H1 (cell line): ENCODE measurements around the gene METTL22. TPM values are rescaled to one million over a fixed set of nuclear protein-coding genes. Genes with fewer than 3 reads are reported as not detected.

Source experiments
- CTCF ChIA-PET: fragments of 300-600 bp; sonication (Branson Sonifier 250); formaldehyde crosslinking; loops from one replicate; lab custom pipeline; 2021; ENCODE audit not compliant: partially characterized antibody; lab: Charles Lee
- POLR2A ChIA-PET: fragments of 300-600 bp; sonication (Branson Sonifier 250); formaldehyde crosslinking; loops from one replicate; lab custom pipeline; 2021; ENCODE audit warnings: inconsistent platforms; ENCODE audit not compliant: partially characterized antibody; lab: Charles Lee
- DNase-seq, 2 experiments: peaks; one replicate each; pipeline versions ENCODE4 v3.0.0 to v3.0.0-alpha.2; 2010 to 2022; ENCODE audit warnings: low spot score in 2 of 2, low read depth in 1 of 2, mixed read lengths in 1 of 2
- FAIRE-seq: peaks from 2 replicates; lab custom pipeline; 2011; peaks lifted over from hg19 to GRCh38; lab: Jason Lieb, UNC
- H2AFZ ChIP-seq: 2 replicates; pipeline ENCODE4 v1.8.1; 2012; ENCODE audit warnings: low read length, inconsistent platforms
- H2AK5ac ChIP-seq: 2 replicates; pipeline ENCODE4 v1.6.1; 2013; ENCODE audit warnings: low read depth, low read length
- H2BK120ac ChIP-seq: replicated peaks from 2 replicates; pipeline ENCODE3; 2013; ENCODE audit warnings: low read depth, low read length, inconsistent platforms
- H2BK12ac ChIP-seq: 2 replicates; pipeline ENCODE4 v1.6.1; 2013; ENCODE audit warnings: low read depth, low read length
- H2BK15ac ChIP-seq: 2 replicates; pipeline ENCODE4 v1.6.1; 2013; ENCODE audit warnings: low read length
- H2BK20ac ChIP-seq: 2 replicates; pipeline ENCODE4 v1.6.1; 2013; ENCODE audit warnings: low read length
- H2BK5ac ChIP-seq: 2 replicates; pipeline ENCODE4 v1.6.1; 2013; ENCODE audit warnings: low read depth, low read length
- H3K14ac ChIP-seq: 2 replicates; pipeline ENCODE4 v1.6.1; 2013; ENCODE audit warnings: inconsistent platforms; ENCODE audit not compliant: insufficient read length
- H3K18ac ChIP-seq: 2 replicates; pipeline ENCODE4 v1.6.1; 2013; ENCODE audit warnings: low read length; ENCODE audit errors: extremely low read depth
- H3K23ac ChIP-seq: 2 replicates; pipeline ENCODE4 v1.6.1; 2013; ENCODE audit warnings: inconsistent platforms; ENCODE audit not compliant: insufficient read length
- H3K23me2 ChIP-seq: 2 replicates; pipeline ENCODE4 v1.6.1; 2013; ENCODE audit warnings: low read depth, low read length
- H3K27ac ChIP-seq: 2 replicates; pipeline ENCODE4 v1.6.1; 2011; ENCODE audit warnings: low read depth, low read length, inconsistent platforms
- H3K27me3 ChIP-seq, 4 experiments: replicated peaks in 1 of 4; 1 replicate in 1 of 4; 2 replicates in 3 of 4; pipeline versions ENCODE4 v1.6.1 to v1.8.1; 2011 to 2013; ENCODE audit warnings: low read length in 3 of 4, mild to moderate bottlenecking in 3 of 4, inconsistent platforms in 2 of 4, mixed read lengths in 2 of 4, moderate library complexity in 1 of 4; ENCODE audit not compliant: control insufficient read depth in 3 of 4, insufficient read depth in 3 of 4; ENCODE audit errors: extremely low read depth in 1 of 4
- H3K36me3 ChIP-seq, 4 experiments: 2 replicates each; pipeline versions ENCODE4 v1.6.1 to v1.8.1; 2011 to 2013; ENCODE audit warnings: mild to moderate bottlenecking in 4 of 4, low read length in 3 of 4, moderate library complexity in 2 of 4, control low read depth in 1 of 4, inconsistent platforms in 1 of 4; ENCODE audit not compliant: insufficient read depth in 4 of 4, control insufficient read depth in 2 of 4
- H3K4ac ChIP-seq: replicated peaks from 2 replicates; pipeline ENCODE3; 2013; ENCODE audit warnings: low read length, low read depth, mixed read lengths, inconsistent platforms; ENCODE audit not compliant: insufficient read length
- H3K4me1 ChIP-seq, 4 experiments: replicated peaks in 1 of 4; 1 replicate in 1 of 4; 2 replicates in 3 of 4; pipeline versions ENCODE4 v1.6.1 to v1.8.1; 2011 to 2013; ENCODE audit warnings: low read length in 3 of 4, inconsistent platforms in 2 of 4, mixed read lengths in 1 of 4; ENCODE audit not compliant: insufficient read depth in 4 of 4, control insufficient read depth in 3 of 4
- H3K4me2 ChIP-seq, 2 experiments: 2 replicates each; pipeline versions ENCODE4 v1.6.1 to v1.8.1; 2011 to 2013; ENCODE audit warnings: low read depth in 2 of 2, low read length in 2 of 2, control low read depth in 1 of 2, inconsistent platforms in 1 of 2, mild to moderate bottlenecking in 1 of 2; ENCODE audit not compliant: insufficient read depth in 1 of 2
- H3K4me3 ChIP-seq, 4 experiments: fragments of 200-600, 300-600 bp in 1 of 4; sonication (generic), shearing (Covaris generic), sonication (Bioruptor Twin) in 1 of 4; 2 replicates each; pipeline versions ENCODE4 v1.5.1 to v1.8.1; 2011 to 2016; ENCODE audit warnings: low read length in 4 of 4, low read depth in 3 of 4, control low read depth in 2 of 4, inconsistent platforms in 2 of 4, mild to moderate bottlenecking in 2 of 4, mixed read lengths in 1 of 4, moderate library complexity in 1 of 4; ENCODE audit not compliant: insufficient read depth in 2 of 4; ENCODE audit errors: extremely low read depth in 1 of 4
- H3K56ac ChIP-seq: replicated peaks from 2 replicates; pipeline ENCODE3; 2013; ENCODE audit warnings: low read depth, mild to moderate bottlenecking, mixed read lengths, low read length, inconsistent platforms; ENCODE audit not compliant: insufficient read length
- H3K79me1 ChIP-seq: 2 replicates; pipeline ENCODE4 v1.6.1; 2013; ENCODE audit warnings: low read depth, low read length, control low read depth
- H3K79me2 ChIP-seq, 2 experiments: 2 replicates each; pipeline versions ENCODE4 v1.6.1 to v1.8.1; 2012 to 2013; ENCODE audit warnings: low read length in 2 of 2, mild to moderate bottlenecking in 2 of 2, inconsistent platforms in 1 of 2; ENCODE audit not compliant: insufficient read depth in 2 of 2, control insufficient read depth in 1 of 2
- H3K9ac ChIP-seq, 4 experiments: replicated peaks in 1 of 4; 1 replicate in 1 of 4; 2 replicates in 3 of 4; pipeline versions ENCODE4 v1.6.1 to v1.8.1; 2011 to 2013; ENCODE audit warnings: low read depth in 3 of 4, low read length in 3 of 4, control low read depth in 2 of 4, mild to moderate bottlenecking in 2 of 4, moderate library complexity in 2 of 4, inconsistent platforms in 1 of 4; ENCODE audit errors: extremely low read depth in 1 of 4
- H3K9me3 ChIP-seq, 2 experiments: 2 replicates each; pipeline versions ENCODE4 v1.6.1 to v1.8.1; 2012 to 2013; ENCODE audit warnings: mild to moderate bottlenecking in 2 of 2, moderate library complexity in 2 of 2, control low read depth in 1 of 2, inconsistent platforms in 1 of 2, low read depth in 1 of 2, low read length in 1 of 2, mixed read lengths in 1 of 2; ENCODE audit not compliant: insufficient read depth in 2 of 2
- H4K20me1 ChIP-seq, 2 experiments: replicated peaks in 1 of 2; 2 replicates each; pipeline versions ENCODE3 to v1.8.1; 2011 to 2013; ENCODE audit warnings: inconsistent platforms in 2 of 2, low read length in 2 of 2, mild to moderate bottlenecking in 1 of 2; ENCODE audit not compliant: insufficient read depth in 2 of 2, control insufficient read depth in 1 of 2
- H4K5ac ChIP-seq: 2 replicates; pipeline ENCODE4 v1.6.1; 2013; ENCODE audit warnings: low read length, low read depth, mixed read lengths, inconsistent platforms; ENCODE audit not compliant: insufficient read length
- H4K8ac ChIP-seq: 2 replicates; pipeline ENCODE4 v1.8.0; 2013; ENCODE audit warnings: mild to moderate bottlenecking, moderate library complexity, low read length, inconsistent platforms; ENCODE audit not compliant: insufficient read depth; ENCODE audit errors: extremely low read depth
- H4K91ac ChIP-seq: replicated peaks from 2 replicates; pipeline ENCODE3; 2013; ENCODE audit warnings: low read length, mixed read lengths, inconsistent platforms; ENCODE audit not compliant: insufficient read length
- E2F6 ChIP-seq: IDR thresholded peaks from 2 replicates; pipeline ENCODE4 v1.6.1; 2012; ENCODE audit warnings: inconsistent platforms
- EZH2 ChIP-seq: fragments of 200-600 bp; sonication (generic); IDR thresholded peaks from 2 replicates; pipeline ENCODE4 v1.7.1; 2012; ENCODE audit warnings: low read depth, mild to moderate bottlenecking, moderate library complexity, low read length, inconsistent platforms; ENCODE audit not compliant: severe bottlenecking
- PHF8 ChIP-seq: fragments of 200-600 bp; sonication (generic); conservative IDR thresholded peaks from 2 replicates; pipeline ENCODE4 v1.7.1; 2012; ENCODE audit warnings: low read depth, mild to moderate bottlenecking, inconsistent platforms, low read length, moderate library complexity
- RBBP5 ChIP-seq: IDR thresholded peaks from 2 replicates; pipeline ENCODE4 v1.7.1; 2012; ENCODE audit warnings: low read depth, mild to moderate bottlenecking, inconsistent platforms, low read length, moderate library complexity, borderline replicate concordance
- SIRT6 ChIP-seq: IDR thresholded peaks from one replicate; pipeline ENCODE4 v1.7.1; 2012; ENCODE audit warnings: low read length, inconsistent platforms
- YY1 ChIP-seq: IDR thresholded peaks from 2 replicates; pipeline ENCODE4 v1.6.1; 2011; ENCODE audit warnings: low read depth, mild to moderate bottlenecking, low read length
- WGBS, 2 experiments: shearing (Covaris generic) in 1 of 2; methylation state at CpG; one replicate each; pipeline versions ENCODE4 v1.1.6 to v1.1.7; 2013 to 2015; ENCODE audit warnings: low lambda C conversion rate in 2 of 2, mixed read lengths in 2 of 2, inconsistent platforms in 1 of 2, low coverage in 1 of 2, missing lambda C conversion rate in 1 of 2; ENCODE audit not compliant: insufficient replicate concordance in 2 of 2, insufficient coverage in 1 of 2, insufficient read length in 1 of 2; ENCODE audit errors: extremely low coverage in 1 of 2, missing lambda C conversion rate in 1 of 2; 5-methylcytosine and 5-hydroxymethylcytosine counted together
- polyA plus RNA-seq, 7 experiments: library from polyadenylated mRNA; depleted of rRNA in 3 of 7; stranded (reverse) in 5 of 7; unstranded in 2 of 7; fragments of >200 nt in 5 of 7; fragments of 200-250 nt in 2 of 7; gene quantifications; 1 replicate in 5 of 7; 2 replicates in 1 of 7; 4 replicates in 1 of 7; pipeline versions ENCODE4 v1.2.1 to v1.2.3, GENCODE V29; 2011 to 2013; ENCODE audit warnings: missing spikeins in 2 of 7, mixed read lengths in 2 of 7
- total RNA-seq: library from RNA; stranded (reverse); fragmentation: NEBNext Ultra II Directional; extraction: Animal tissue kit (Norgen Biotek cat#: 25700); gene quantifications from 2 replicates; pipeline ENCODE4 v1.2.1, GENCODE V29; 2021

The METTL22 gene
- total and polyA plus RNA-seq, 2 of the 8 experiments (the other 6 are each of a cell fraction or from before 2014, with no cell fraction given) = 56.7 to 85.2 TPM

GRCh38 chr16:8583732-8584131 is 37.8 kb upstream of the METTL22 start:
- ChIA-PET CTCF (interaction anchor here (0.7 to 12.4 kb wide), 9 partner anchors 13 to 208 kb away, joined by 3 to 162 read pairs (median 4); partner anchors contain the start of gene METTL22), POLR2A (interaction anchor here (0.6 to 2.9 kb wide), 8 partner anchors 11 to 262 kb away, joined by 3 to 12 read pairs (median 4); partner anchors contain the start of gene METTL22)
- no peak overlapping the region for H3K4me3 ChIP-seq
- no peak overlapping the region for H2AK5ac ChIP-seq
- H2BK20ac ChIP-seq = no peak overlapping the region
- no peak overlapping the region for H3K9ac ChIP-seq
- H3K14ac ChIP-seq = no peak overlapping the region
- FAIRE-seq (no peak), DNase-seq (no peak)
- WGBS, 2 experiments = 81% methylated on average over 4 of the region's 4 CpGs; no CpG with 5 or more reads in 1 of the 2 experiments
- H3K18ac ChIP-seq = no peak overlapping the region
- H3K4ac ChIP-seq = no peak overlapping the region
- 0 out of 2 replicates have a peak overlapping the region, but pooled peaks have one; percentile 5 for H2BK12ac ChIP-seq
- H3K9me3 ChIP-seq = no peaks in the 10 kb centered on the region
- H3K56ac ChIP-seq = no peak overlapping the region
- no peak overlapping the region for H4K91ac ChIP-seq
- H3K36me3 ChIP-seq = no peaks in the 10 kb centered on the region; a peak in 1 of 8 replicates
- no peak overlapping the region for H2AFZ ChIP-seq
- peaks cover 0 to 3% (median 0%) of the 10 kb centered on the region in 4 experiments; a peak in 2 of 7 replicates for H3K27me3 ChIP-seq
- no peaks in the 10 kb centered on the region for H4K20me1 ChIP-seq
- no peaks in the 10 kb centered on the region; the same call in 1 of the 2 replicates for H3K23me2 ChIP-seq
- H4K8ac ChIP-seq = no peak overlapping the region
- H2BK15ac ChIP-seq = 0 out of 2 replicates have a peak overlapping the region, but pooled peaks have one; percentile 46
- H3K79me1 ChIP-seq = no peaks in the 10 kb centered on the region
- no peak overlapping the region for H4K5ac ChIP-seq
- H2BK5ac ChIP-seq = no peak overlapping the region
- no peak overlapping the region for H3K4me2 ChIP-seq
- no peak overlapping the region for H2BK120ac ChIP-seq
- H3K23ac ChIP-seq = no peak overlapping the region
- H3K27ac ChIP-seq = no peak overlapping the region
- no peaks in the 10 kb centered on the region for H3K79me2 ChIP-seq
- H3K4me1 ChIP-seq = peaks cover 0 to 5% (median under 1%) of the 10 kb centered on the region in 4 experiments; a peak in 2 of 7 replicates
- TF ChIP-seq RBBP5 (no peak), YY1 (no peak), SIRT6 (no peak), EZH2 (no peak), PHF8 (no peak), E2F6 (peak; percentile 56; the same call in 1 of the 2 replicates)
